CD4-positive, alpha-beta T cell (primary cell): ENCODE data around the gene ISOC2. TPM values are rescaled to one million over a fixed set of nuclear protein-coding genes. Genes with fewer than 3 reads are reported as not detected.
"Not testable (repeated sequence)": the region's sequence is repeated elsewhere in the genome, so short reads cannot be mapped to it uniquely, and the experiment has no call there.

Experiments used
- ATAC-seq: fragments of 200-7000 bp; cut with Tn5 transposase; one replicate; pipeline ENCODE4 v1.10.0; 2022; ENCODE audit warnings: mild to moderate bottlenecking; ENCODE audit not compliant: poor library complexity
- CTCF ChIA-PET: fragments of 350-600 bp; sonication (Branson Sonifier 250); formaldehyde crosslinking; loops from one replicate; lab custom pipeline; 2021; ENCODE audit warnings: antibody characterized with exemption, inconsistent platforms; lab: Charles Lee
- POLR2A ChIA-PET: fragments of 350-600 bp; sonication (Branson Sonifier 250); formaldehyde crosslinking; loops from one replicate; lab custom pipeline; 2021; ENCODE audit warnings: antibody characterized with exemption, inconsistent platforms; lab: Charles Lee
- DNase-seq, 14 experiments: peaks; one replicate each; pipeline ENCODE4 v3.0.0-alpha.2; 2013 to 2020; ENCODE audit warnings: mixed read lengths in 2 of 14
- H3K27ac ChIP-seq, 2 donors: one replicate each; pipeline versions ENCODE4 v1.5.1 to v1.7.0; 2013; ENCODE audit warnings: low read length in 2 of 2, low read depth in 1 of 2, mild to moderate bottlenecking in 1 of 2
- H3K27me3 ChIP-seq, 2 experiments: 1 replicate in 1 of 2; 2 replicates in 1 of 2; pipeline versions ENCODE4 v1.6.1 to v1.7.0; 2013; ENCODE audit warnings: low read length in 2 of 2, control low read depth in 1 of 2, mild to moderate bottlenecking in 1 of 2, moderate library complexity in 1 of 2; ENCODE audit not compliant: insufficient read depth in 2 of 2, control insufficient read depth in 1 of 2
- H3K36me3 ChIP-seq: one replicate; pipeline ENCODE4 v1.6.1; 2013; ENCODE audit warnings: low read length, control low read depth; ENCODE audit not compliant: insufficient read depth
- H3K4me1 ChIP-seq: one replicate; pipeline ENCODE4 v1.6.1; 2013; ENCODE audit warnings: low read length, control low read depth; ENCODE audit not compliant: insufficient read depth
- H3K4me3 ChIP-seq: one replicate; pipeline ENCODE4 v1.5.1; 2013; ENCODE audit warnings: mild to moderate bottlenecking, low read length, moderate library complexity
- H3K9me3 ChIP-seq, 2 experiments: 1 replicate in 1 of 2; 2 replicates in 1 of 2; pipeline versions ENCODE4 v1.6.1 to v1.7.0; 2013; ENCODE audit warnings: low read length in 2 of 2, mild to moderate bottlenecking in 2 of 2, control low read depth in 1 of 2, moderate library complexity in 1 of 2; ENCODE audit not compliant: control insufficient read depth in 1 of 2, insufficient read depth in 1 of 2
- H3K27ac Mint-ChIP-seq: one replicate; pipeline ENCODE4 v1.8.0; 2020; ENCODE audit warnings: mixed read lengths
- H3K27me3 Mint-ChIP-seq: one replicate; pipeline ENCODE4 v1.8.0; 2021; ENCODE audit warnings: mixed read lengths
- H3K36me3 Mint-ChIP-seq: one replicate; pipeline ENCODE4 v1.8.0; 2021; ENCODE audit warnings: low read depth, mixed read lengths
- H3K4me1 Mint-ChIP-seq: one replicate; pipeline ENCODE4 v1.8.0; 2021; ENCODE audit warnings: low read depth, mixed read lengths
- H3K4me3 Mint-ChIP-seq: one replicate; pipeline ENCODE4 v1.8.0; 2020; ENCODE audit warnings: mild to moderate bottlenecking, mixed read lengths
- H3K9me3 Mint-ChIP-seq: one replicate; pipeline ENCODE4 v1.8.0; 2020; ENCODE audit warnings: mixed read lengths
- CTCF ChIP-seq: fragments of 200-600 bp; IDR thresholded peaks from one replicate; pipeline ENCODE4 v1.8.0; 2022; ENCODE audit warnings: antibody characterized with exemption, mild to moderate bottlenecking
- intact Hi-C, 2 experiments: fragments of 100-400 bp; cut with DNase I in 1 of 2; cut with micrococcal nuclease in 1 of 2; formaldehyde crosslinking; loops; one replicate each; pipeline versions ENCODE4 v1.15.1 to v1.9.0; 2023 to 2025; cut with DNase I, micrococcal nuclease
- total RNA-seq, 174 experiments: library from RNA in 2 of 174; stranded (reverse) in 2 of 174; gene quantifications; one replicate each; pipeline ENCODE4 v1.2.3 and lab custom pipeline; 2021 to 2026

The ISOC2 gene
- total RNA-seq, 2 experiments from 2014 or later: 1.5 to 2.2 TPM

- POLR2A ChIA-PET: interaction anchor here (0.7 kb wide), 1 partner anchor 26 kb away, joined by 3 read pairs; the partner anchor contains the start of gene TMEM238
- intact Hi-C loops: no loop called here
- H3K27me3 ChIP-seq: no peaks in the 10 kb centered on the region
- H3K4me1 ChIP-seq: peaks cover 30% of the 10 kb centered on the region
- Mint-ChIP-seq H3K27me3 (no peaks in the 10 kb centered on the region), H3K4me1 (peaks cover 29% of the 10 kb centered on the region), H3K9me3 (no peaks in the 10 kb centered on the region), H3K27ac (peak overlapping the region; percentile 60), H3K4me3 (peak overlapping the region; percentile 9), H3K36me3 (peaks cover 30% of the 10 kb centered on the region)
- no peak for ATAC-seq
- peaks cover 8% of the 10 kb centered on the region for H3K36me3 ChIP-seq
- no peak overlapping the region for H3K27ac ChIP-seq
- DNase-seq: no peak
- CTCF ChIA-PET: no interaction called here
- peaks cover 0 to 3% of the 10 kb centered on the region in 2 experiments for H3K9me3 ChIP-seq
- no peak for TF ChIP-seq CTCF
- no peak overlapping the region for H3K4me3 ChIP-seq
Observed at GRCh38 chr19:55410168-55410567, 51.3 kb downstream of the ISOC2 start.

GRCh38 chr19:55409179-55409578 lies 52.3 kb downstream of the ISOC2 start:
- DNase-seq, H3K27me3 ChIP-seq, H3K4me3 ChIP-seq, ATAC-seq, CTCF ChIA-PET, H3K27me3 Mint-ChIP-seq, H3K9me3 ChIP-seq, H3K9me3 Mint-ChIP-seq, H3K27ac ChIP-seq: not testable (repeated sequence)
- Mint-ChIP-seq H3K27ac (peak overlapping the region; percentile 99), H3K4me3 (peak overlapping the region; percentile 94), H3K4me1 (peaks cover 29% of the 10 kb centered on the region), H3K36me3 (peaks cover 35% of the 10 kb centered on the region)
- POLR2A ChIA-PET: interaction anchor here (1.1 to 2.7 kb wide), 4 partner anchors 12 to 150 kb away, joined by 3 to 13 read pairs (median 4); no protein-coding TSS in a partner anchor
- peaks cover 30% of the 10 kb centered on the region for H3K4me1 ChIP-seq
- H3K36me3 ChIP-seq: peaks cover 11% of the 10 kb centered on the region
- intact Hi-C loops: loop anchor here (2.0 to 10.0 kb wide), 8 partner anchors 24 to 290 kb away; partner anchors contain the start of genes C19orf85 (in 1 of the 2), ISOC2 (in 1 of the 2), KMT5C (in 1 of the 2) and PPP6R1 (in 1 of the 2)

- Histone ChIP-seq H3K9me3 (peaks cover 0 to 3% of the 10 kb centered on the region in 2 experiments), H3K36me3 (peaks cover 16% of the 10 kb centered on the region), H3K27me3 (no peaks in the 10 kb centered on the region), H3K27ac (peak overlapping the region; percentile 44 to 100), H3K4me3 (peak overlapping the region; percentile 61), H3K4me1 (peaks cover 30% of the 10 kb centered on the region)
- DNase-seq (no peak), ATAC-seq (no peak)
- peak overlapping the region; percentile 94 for H3K4me3 Mint-ChIP-seq
- intact Hi-C loops: loop anchor here (1.0 to 10.0 kb wide), 9 partner anchors 24 to 290 kb away; partner anchors contain the start of genes KMT5C (in 2 of the 2), C19orf85 (in 1 of the 2), ISOC2 (in 1 of the 2) and PPP6R1 (in 1 of the 2)
- ChIA-PET CTCF (no interaction called here), POLR2A (interaction anchor here (0.8 to 2.7 kb wide), 4 partner anchors 13 to 149 kb away, joined by 3 to 13 read pairs (median 4); partner anchors contain the start of gene KMT5C)
- no peaks in the 10 kb centered on the region for H3K27me3 Mint-ChIP-seq
- peaks cover 42% of the 10 kb centered on the region for H3K36me3 Mint-ChIP-seq
- peak overlapping the region; percentile 99 for H3K27ac Mint-ChIP-seq
- no peaks in the 10 kb centered on the region for H3K9me3 Mint-ChIP-seq
- no peak for TF ChIP-seq CTCF
- H3K4me1 Mint-ChIP-seq: peaks cover 29% of the 10 kb centered on the region
Observed at GRCh38 chr19:55408533-55408872, 52.9 kb downstream of the ISOC2 start.
